Esophagus muscularis mucosa (tissue), 4 donors: ENCODE data around the gene RNF133. TPM values are rescaled to one million over a fixed set of nuclear protein-coding genes. Genes with fewer than 3 reads are reported as not detected.

Experiments used
- DNase-seq: peaks from one replicate; pipeline ENCODE4 v3.0.0-alpha.2; 2017; ENCODE audit errors: extremely low spot score
- H3K27ac ChIP-seq, 4 donors: fragments of 200-600 bp; sonication (generic); replicated peaks in 1 of 4; 1 replicate in 3 of 4; 2 replicates in 1 of 4; pipeline ENCODE4 v1.5.1; 2016 to 2019; ENCODE audit warnings: mild to moderate bottlenecking in 1 of 4
- H3K27me3 ChIP-seq, 4 donors: fragments of 200-600 bp; sonication (generic); one replicate each; pipeline versions ENCODE4 v1.5.1 to v1.6.0; 2016 to 2019
- H3K36me3 ChIP-seq, 4 donors: fragments of 200-600 bp; sonication (generic); one replicate each; pipeline ENCODE4 v1.5.1; 2016 to 2019
- H3K4me1 ChIP-seq, 4 donors: fragments of 200-600 bp; sonication (generic); one replicate each; pipeline ENCODE4 v1.5.1; 2016 to 2019
- H3K4me3 ChIP-seq, 4 donors: fragments of 200-600 bp; sonication (generic); 1 replicate in 2 of 4; 2 replicates in 2 of 4; pipeline ENCODE4 v1.5.1; 2016 to 2019; ENCODE audit warnings: mild to moderate bottlenecking in 4 of 4, moderate library complexity in 1 of 4
- H3K9me3 ChIP-seq, 4 donors: fragments of 200-600 bp; sonication (generic); 1 replicate in 3 of 4; 2 replicates in 1 of 4; pipeline ENCODE4 v1.5.1; 2016 to 2019
- CTCF ChIP-seq, 3 experiments: fragments of 200-600 bp in 2 of 3; fragments of 450-650 bp in 1 of 3; sonication (generic) in 2 of 3; IDR thresholded peaks; one replicate each; pipeline ENCODE4 v1.5.1; 2017 to 2019; ENCODE audit warnings: antibody characterized with exemption in 3 of 3, mild to moderate bottlenecking in 2 of 3, moderate library complexity in 1 of 3
- EP300 ChIP-seq: sonication (generic); formaldehyde crosslinking; IDR thresholded peaks from one replicate; pipeline ENCODE4 v1.6.1; 2017; ENCODE audit warnings: antibody characterized with exemption
- POLR2A ChIP-seq: fragments of 450-650 bp; IDR thresholded peaks from one replicate; pipeline ENCODE4 v1.6.1; 2017; ENCODE audit warnings: antibody characterized with exemption, moderate library complexity, mild to moderate bottlenecking, low read depth
- POLR2AphosphoS5 ChIP-seq, 2 donors: sonication (generic); formaldehyde crosslinking; IDR thresholded peaks; one replicate each; pipeline ENCODE4 v1.6.1; 2017; ENCODE audit warnings: antibody characterized with exemption in 2 of 2
- WGBS: methylation state at CpG from one replicate; pipeline ENCODE4 v1.1.5; 2018; 5-methylcytosine and 5-hydroxymethylcytosine counted together
- intact Hi-C: fragments of 100-400 bp; cut with DNase I; formaldehyde crosslinking; loops from one replicate; pipeline ENCODE4 v1.15.1; 2023
- total RNA-seq, 4 donors: library from RNA; depleted of rRNA; stranded (reverse); fragments of >200 nt; gene quantifications; one replicate each; pipeline versions ENCODE4 v1.1.0 to v1.2.1, GENCODE V29; 2016

RNF133 gene
- total RNA-seq, 4 donors from 2014 or later = 0.50 to 4.6 (median 1.7) TPM

GRCh38 chr7:122709930-122710646 lies 11.2 kb upstream of the RNF133 start:
- H3K36me3 ChIP-seq = no peaks in the 10 kb centered on the region
- peaks cover 0 to 12% (median 0%) of the 10 kb centered on the region in 4 donors for H3K4me1 ChIP-seq
- WGBS = 81% methylated on average over 7 of the region's 7 CpGs
- intact Hi-C loops = no loop called here
- TF ChIP-seq EP300 = no peak
- TF ChIP-seq POLR2A = no peak
- no peak for TF ChIP-seq CTCF (IDR thresholded peaks at IDR 0.05)
- H3K27me3 ChIP-seq = no peaks in the 10 kb centered on the region
- no peak overlapping the region for H3K27ac ChIP-seq
- DNase-seq = no peak
- H3K9me3 ChIP-seq = no peaks in the 10 kb centered on the region
- H3K4me3 ChIP-seq = no peak overlapping the region

GRCh38 chr7:122706836-122707235 lies 7.9 kb upstream of the RNF133 start:
- intact Hi-C loops = no loop called here
- no peak overlapping the region for H3K27ac ChIP-seq
- no peaks in the 10 kb centered on the region for H3K9me3 ChIP-seq
- H3K27me3 ChIP-seq = no peaks in the 10 kb centered on the region
- WGBS = 88% methylated on average over 2 of the region's 2 CpGs
- DNase-seq = no peak
- H3K36me3 ChIP-seq = peaks cover 0 to 3% (median 0%) of the 10 kb centered on the region in 4 donors
- peaks cover 0 to 8% (median 4%) of the 10 kb centered on the region in 4 donors for H3K4me1 ChIP-seq
- H3K4me3 ChIP-seq = no peak overlapping the region
- no peak for TF ChIP-seq POLR2A
- no peak for TF ChIP-seq POLR2AphosphoS5 (IDR thresholded peaks at IDR 0.05)
- TF ChIP-seq EP300 = no peak
- no peak for TF ChIP-seq CTCF (IDR thresholded peaks at IDR 0.05)

GRCh38 chr7:122702872-122703510 lies 4.1 kb upstream of the RNF133 start, which contains the start of gene RNF148:
RNF148 (minus strand) TSS chr7:122702922; CDS start chr7:122702750, 172 bp downstream.
- WGBS = 88% methylated on average over 1 of the region's 1 CpG
- Histone ChIP-seq H3K9me3 (no peaks in the 10 kb centered on the region), H3K4me3 (no peak within 1 kb of the TSS), H3K36me3 (peaks cover 0 to 4% (median 0%) of the 10 kb centered on the region in 4 donors), H3K4me1 (peaks cover 0 to 8% (median 4%) of the 10 kb centered on the region in 4 donors), H3K27ac (no peak within 1 kb of the TSS), H3K27me3 (no peaks in the 10 kb centered on the region)
- intact Hi-C loops = no loop called here
- no peak for TF ChIP-seq POLR2AphosphoS5 (IDR thresholded peaks at IDR 0.05)
- TF ChIP-seq EP300 = no peak
- no peak for TF ChIP-seq POLR2A
- no peak for TF ChIP-seq CTCF (IDR thresholded peaks at IDR 0.05)
- no peak for DNase-seq

- H3K9me3 ChIP-seq = no peaks in the 10 kb centered on the region
- H3K36me3 ChIP-seq = peaks cover 0 to 3% (median 0%) of the 10 kb centered on the region in 4 donors
- H3K27ac ChIP-seq = no peak overlapping the region
- H3K4me3 ChIP-seq = no peak overlapping the region
- intact Hi-C loops = no loop called here
- H3K27me3 ChIP-seq = no peaks in the 10 kb centered on the region
- no peak for DNase-seq
- peaks cover 0 to 14% (median 0%) of the 10 kb centered on the region in 4 donors for H3K4me1 ChIP-seq
- WGBS = 75% methylated on average over 1 of the region's 1 CpG
- TF ChIP-seq POLR2AphosphoS5 (IDR thresholded peaks at IDR 0.05) (no peak), POLR2A (no peak), CTCF (IDR thresholded peaks at IDR 0.05) (no peak)
These were observed 3.1 kb downstream of the RNF133 start for GRCh38 chr7:122695816-122696215.
